ENCODE data around the gene ATXN7L1.

Gene ATXN7L1

DNA sequence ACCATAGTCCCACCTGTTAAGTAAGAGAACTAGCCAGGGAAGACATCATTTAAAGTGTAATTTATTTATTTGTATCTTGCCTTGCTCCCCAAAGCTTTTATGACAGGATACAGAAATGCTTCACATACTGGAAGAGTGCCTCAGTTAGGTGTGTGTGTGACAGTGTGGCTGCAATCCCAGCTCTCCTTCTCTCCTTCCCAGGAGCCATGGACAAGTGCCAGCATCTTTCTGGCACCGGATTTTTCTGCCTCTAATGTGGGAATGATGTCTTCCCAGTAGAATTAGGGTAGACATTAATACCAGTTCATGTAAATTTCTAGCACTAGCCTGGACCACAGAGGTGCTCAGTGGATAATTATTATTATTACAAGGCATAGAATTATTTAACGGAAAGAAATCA lies 30.3 kb upstream of the ATXN7L1 start:
- Histone ChIP-seq H3K4me1 (ENCODE audit: insufficient read depth, low read length) (peaks cover 20% of the 10 kb centered on the region), H3K36me3 (ENCODE audit: insufficient read depth, low read depth, low read length) (peaks cover 9% of the 10 kb centered on the region; the same call in 1 of the 2 replicates), H3K27ac (ENCODE audit: low read length) (no peak overlapping the region), H3K4me3 (ENCODE audit: low read length) (no peak overlapping the region), H3K27me3 (ENCODE audit: insufficient read depth, low read length) (no peaks in the 10 kb centered on the region), H3K9me3 (ENCODE audit: insufficient read depth, low read depth, low read length) (peaks cover 8% of the 10 kb centered on the region), H3K9ac (ENCODE audit: low read depth, low read length) (peak overlapping the region; percentile 56; the same call in 1 of the 2 replicates)

GRCh38 chr7:105905910-105906568 lies 29.6 kb upstream of the ATXN7L1 start:
- no peak overlapping the region for H3K27ac ChIP-seq (ENCODE audit: low read length)
- H3K4me3 ChIP-seq (ENCODE audit: low read length) = peak overlapping the region; percentile 45; the same call in 1 of the 2 replicates
- H3K36me3 ChIP-seq (ENCODE audit: insufficient read depth, low read depth, low read length) = peaks cover 6% of the 10 kb centered on the region; the same call in 1 of the 2 replicates
- peaks cover 6% of the 10 kb centered on the region for H3K9me3 ChIP-seq (ENCODE audit: insufficient read depth, low read depth, low read length)
- no peaks in the 10 kb centered on the region for H3K27me3 ChIP-seq (ENCODE audit: insufficient read depth, low read length)
- H3K9ac ChIP-seq (ENCODE audit: low read depth, low read length) = peak overlapping the region; percentile 56; the same call in 1 of the 2 replicates
- H3K4me1 ChIP-seq (ENCODE audit: insufficient read depth, low read length) = peaks cover 20% of the 10 kb centered on the region

DNA sequence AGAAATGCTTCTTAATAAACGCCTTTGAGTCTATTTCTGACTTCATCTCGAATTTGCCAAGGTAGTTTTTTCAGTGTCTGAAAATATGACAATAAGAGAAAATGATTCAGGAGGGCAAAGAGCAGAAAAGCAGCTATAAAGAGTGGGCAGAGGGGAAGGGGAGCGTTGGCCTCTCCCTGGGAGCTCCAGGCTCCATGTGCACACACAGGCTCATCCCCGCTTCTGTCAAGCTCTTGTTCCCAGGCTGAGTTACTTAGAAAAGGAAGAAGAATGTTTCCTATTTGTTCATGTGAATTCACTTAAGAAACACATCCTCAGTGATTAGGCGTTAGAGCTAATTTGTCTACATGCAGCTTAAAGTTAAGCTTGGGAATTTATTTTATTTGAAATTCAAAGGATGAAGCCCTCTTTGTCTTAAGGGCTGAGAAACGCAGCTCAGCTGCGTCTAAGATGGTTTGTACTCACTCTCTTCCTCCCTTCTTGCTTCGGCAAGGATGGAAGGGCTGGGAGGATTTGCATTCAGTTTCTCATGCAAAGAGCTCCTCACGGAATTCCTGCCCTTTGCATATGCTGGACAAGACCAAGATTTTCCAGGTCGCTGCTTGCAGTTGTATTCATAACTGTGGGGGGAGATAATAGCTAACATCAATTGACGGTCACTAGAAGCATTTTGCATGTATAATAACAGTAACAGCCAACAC lies 29.0 kb upstream of the ATXN7L1 start:
- no peaks in the 10 kb centered on the region; the same call in 1 of the 2 replicates for H3K36me3 ChIP-seq (ENCODE audit: insufficient read depth, low read depth, low read length)
- no peaks in the 10 kb centered on the region; the same call in 1 of the 2 replicates for H3K9me3 ChIP-seq (ENCODE audit: insufficient read depth, low read depth, low read length)
- peak overlapping the region; percentile 56; the same call in 1 of the 2 replicates for H3K9ac ChIP-seq (ENCODE audit: low read depth, low read length)
- H3K4me1 ChIP-seq (ENCODE audit: insufficient read depth, low read length) = peaks cover 20% of the 10 kb centered on the region
- H3K27ac ChIP-seq (ENCODE audit: low read length) = peak overlapping the region; percentile 9
- H3K27me3 ChIP-seq (ENCODE audit: insufficient read depth, low read length) = no peaks in the 10 kb centered on the region
- H3K4me3 ChIP-seq (ENCODE audit: low read length) = peak overlapping the region; percentile 45; the same call in 1 of the 2 replicates

DNA sequence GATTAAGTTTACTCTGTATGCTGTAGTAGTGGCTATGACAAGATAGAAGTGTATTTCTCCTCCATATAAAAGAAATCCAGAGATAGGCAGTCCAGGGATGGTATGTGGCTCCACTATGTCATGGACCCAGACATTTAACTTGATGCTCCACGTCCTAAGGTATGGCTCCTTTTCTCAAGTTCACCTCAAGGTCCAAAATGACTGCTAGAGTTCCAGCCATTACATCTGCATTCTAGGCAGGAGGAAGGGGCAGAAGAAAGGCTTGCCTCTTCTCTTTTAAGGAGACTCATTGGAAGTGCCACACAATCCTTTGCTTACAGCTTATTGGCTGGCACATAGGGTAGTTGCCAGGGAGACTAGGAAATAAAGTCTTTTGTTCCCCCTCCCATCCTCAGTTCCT lies 27.7 kb upstream of the ATXN7L1 start:
- Histone ChIP-seq H3K4me3 (ENCODE audit: low read length) (no peak overlapping the region), H3K4me1 (ENCODE audit: insufficient read depth, low read length) (peaks cover 20% of the 10 kb centered on the region), H3K27ac (ENCODE audit: low read length) (no peak overlapping the region), H3K9me3 (ENCODE audit: insufficient read depth, low read depth, low read length) (no peaks in the 10 kb centered on the region; the same call in 1 of the 2 replicates), H3K27me3 (ENCODE audit: insufficient read depth, low read length) (no peaks in the 10 kb centered on the region), H3K36me3 (ENCODE audit: insufficient read depth, low read depth, low read length) (no peaks in the 10 kb centered on the region), H3K9ac (ENCODE audit: low read depth, low read length) (no peak overlapping the region)

- peaks cover 20% of the 10 kb centered on the region for H3K4me1 ChIP-seq (ENCODE audit: insufficient read depth, low read length)
- no peaks in the 10 kb centered on the region for H3K36me3 ChIP-seq (ENCODE audit: insufficient read depth, low read depth, low read length)
- H3K4me3 ChIP-seq (ENCODE audit: low read length) = no peak overlapping the region
- H3K9ac ChIP-seq (ENCODE audit: low read depth, low read length) = no peak overlapping the region
- no peaks in the 10 kb centered on the region; the same call in 1 of the 2 replicates for H3K9me3 ChIP-seq (ENCODE audit: insufficient read depth, low read depth, low read length)
- no peak overlapping the region for H3K27ac ChIP-seq (ENCODE audit: low read length)
- no peaks in the 10 kb centered on the region for H3K27me3 ChIP-seq (ENCODE audit: insufficient read depth, low read length)
Measured at GRCh38 chr7:105902325-105902911, 26.0 kb upstream of the ATXN7L1 start.

GRCh38 chr7:105897999-105898398 lies 21.6 kb upstream of the ATXN7L1 start:
- Histone ChIP-seq H3K4me1 (ENCODE audit: insufficient read depth, low read length) (no peaks in the 10 kb centered on the region), H3K27ac (ENCODE audit: low read length) (no peak overlapping the region), H3K9ac (ENCODE audit: low read depth, low read length) (no peak overlapping the region), H3K9me3 (ENCODE audit: insufficient read depth, low read depth, low read length) (no peaks in the 10 kb centered on the region), H3K4me3 (ENCODE audit: low read length) (no peak overlapping the region), H3K27me3 (ENCODE audit: insufficient read depth, low read length) (no peaks in the 10 kb centered on the region), H3K36me3 (ENCODE audit: insufficient read depth, low read depth, low read length) (no peaks in the 10 kb centered on the region)

GRCh38 chr7:105896407-105896911 lies 20.1 kb upstream of the ATXN7L1 start:
- H3K9me3 ChIP-seq (ENCODE audit: insufficient read depth, low read depth, low read length) = no peaks in the 10 kb centered on the region
- 0 out of 2 replicates have a peak, but pooled peaks cover under 1% of the 10 kb centered on the region for H3K4me1 ChIP-seq (ENCODE audit: insufficient read depth, low read length)
- H3K36me3 ChIP-seq (ENCODE audit: insufficient read depth, low read depth, low read length) = no peaks in the 10 kb centered on the region
- no peak overlapping the region for H3K4me3 ChIP-seq (ENCODE audit: low read length)
- H3K27me3 ChIP-seq (ENCODE audit: insufficient read depth, low read length) = no peaks in the 10 kb centered on the region
- H3K27ac ChIP-seq (ENCODE audit: low read length) = no peak overlapping the region
- no peak overlapping the region for H3K9ac ChIP-seq (ENCODE audit: low read depth, low read length)

DNA sequence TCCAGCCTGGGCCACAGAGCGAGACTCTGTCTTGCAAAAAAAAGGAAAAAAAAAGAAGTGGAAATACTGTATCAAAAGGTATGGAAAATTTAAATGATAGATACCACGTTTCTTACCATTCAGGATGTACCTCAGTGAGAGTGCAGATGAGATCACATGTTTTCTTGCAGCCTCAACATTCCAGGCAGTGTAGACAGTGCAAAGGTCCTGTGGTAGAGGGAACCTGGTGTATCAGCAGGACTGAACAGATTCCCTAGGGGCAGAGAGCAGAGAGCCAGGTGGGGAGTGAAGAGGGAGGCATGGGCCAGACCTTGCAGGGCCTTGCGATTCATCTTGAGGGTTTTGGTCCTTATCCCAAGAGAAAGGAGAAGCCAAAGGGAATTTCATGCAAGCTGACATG lies 17.7 kb upstream of the ATXN7L1 start:
- H3K9me3 ChIP-seq (ENCODE audit: insufficient read depth, low read depth, low read length) = no peaks in the 10 kb centered on the region
- H3K9ac ChIP-seq (ENCODE audit: low read depth, low read length) = no peak overlapping the region
- H3K36me3 ChIP-seq (ENCODE audit: insufficient read depth, low read depth, low read length) = no peaks in the 10 kb centered on the region
- H3K4me3 ChIP-seq (ENCODE audit: low read length) = no peak overlapping the region
- H3K27ac ChIP-seq (ENCODE audit: low read length) = no peak overlapping the region
- H3K4me1 ChIP-seq (ENCODE audit: insufficient read depth, low read length) = 0 out of 2 replicates have a peak, but pooled peaks cover 2% of the 10 kb centered on the region
- H3K27me3 ChIP-seq (ENCODE audit: insufficient read depth, low read length) = no peaks in the 10 kb centered on the region

DNA sequence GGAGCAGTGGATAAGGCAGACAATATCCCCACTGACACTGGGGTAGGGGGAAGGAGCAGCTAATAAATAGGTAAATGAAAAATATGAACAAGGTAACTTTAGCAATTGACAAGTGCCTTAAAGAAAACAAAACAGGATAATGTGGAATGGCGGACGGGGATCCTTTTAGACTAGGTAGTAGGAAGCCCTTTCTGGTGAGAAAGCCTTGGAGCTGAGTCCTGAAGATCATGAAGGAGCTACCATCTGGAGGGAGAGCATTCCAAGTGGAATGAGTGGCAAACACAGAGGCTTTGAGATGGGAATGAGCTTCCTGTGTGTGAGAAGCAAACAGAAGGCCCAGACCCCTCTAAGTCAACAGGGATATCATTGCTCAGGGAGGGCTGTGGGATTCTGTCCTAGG lies 16.0 kb upstream of the ATXN7L1 start:
- Histone ChIP-seq H3K27ac (ENCODE audit: low read length) (no peak overlapping the region), H3K36me3 (ENCODE audit: insufficient read depth, low read depth, low read length) (no peaks in the 10 kb centered on the region), H3K4me1 (ENCODE audit: insufficient read depth, low read length) (0 out of 2 replicates have a peak, but pooled peaks cover 2% of the 10 kb centered on the region), H3K9ac (ENCODE audit: low read depth, low read length) (no peak overlapping the region), H3K27me3 (ENCODE audit: insufficient read depth, low read length) (no peaks in the 10 kb centered on the region), H3K4me3 (ENCODE audit: low read length) (no peak overlapping the region), H3K9me3 (ENCODE audit: insufficient read depth, low read depth, low read length) (no peaks in the 10 kb centered on the region)

- Histone ChIP-seq H3K9ac (ENCODE audit: low read depth, low read length) (no peak overlapping the region), H3K27me3 (ENCODE audit: insufficient read depth, low read length) (no peaks in the 10 kb centered on the region), H3K4me3 (ENCODE audit: low read length) (no peak overlapping the region), H3K9me3 (ENCODE audit: insufficient read depth, low read depth, low read length) (no peaks in the 10 kb centered on the region), H3K36me3 (ENCODE audit: insufficient read depth, low read depth, low read length) (no peaks in the 10 kb centered on the region), H3K27ac (ENCODE audit: low read length) (no peak overlapping the region), H3K4me1 (ENCODE audit: insufficient read depth, low read length) (0 out of 2 replicates have a peak, but pooled peaks cover 2% of the 10 kb centered on the region)
Measured at GRCh38 chr7:105890290-105890997, 14.0 kb upstream of the ATXN7L1 start.

DNA sequence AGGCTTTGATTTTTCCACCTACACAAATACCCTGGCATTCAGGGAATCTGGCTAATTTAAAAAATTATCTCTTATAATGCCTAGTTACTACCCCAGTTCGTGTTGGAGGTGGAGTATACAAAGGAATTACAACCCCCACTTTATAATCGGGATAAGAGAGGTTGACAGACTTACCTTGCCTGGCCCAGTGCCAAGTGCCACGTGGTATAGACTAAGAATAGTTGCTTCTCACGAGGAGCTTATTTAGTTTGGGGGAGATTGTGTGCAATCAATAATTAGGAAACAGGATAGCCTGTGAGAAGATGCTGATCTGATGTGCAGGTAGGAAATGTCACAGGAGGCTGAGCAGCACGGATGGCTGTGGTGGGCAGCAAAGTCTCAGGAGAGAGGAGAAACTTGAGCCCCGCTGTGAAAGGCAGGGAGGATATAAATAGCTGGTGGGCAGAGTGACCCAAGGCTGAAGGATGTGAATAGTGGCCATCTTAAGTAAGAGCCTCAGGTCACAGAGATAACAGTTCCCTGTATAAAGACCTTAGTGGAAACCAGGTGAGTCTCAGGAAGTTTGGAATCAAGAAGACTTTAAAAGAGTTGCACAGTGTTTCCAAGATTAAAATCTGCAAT lies 11.3 kb upstream of the ATXN7L1 start:
- Histone ChIP-seq H3K9me3 (ENCODE audit: insufficient read depth, low read depth, low read length) (no peaks in the 10 kb centered on the region), H3K27ac (ENCODE audit: low read length) (no peak overlapping the region), H3K36me3 (ENCODE audit: insufficient read depth, low read depth, low read length) (no peaks in the 10 kb centered on the region), H3K4me3 (ENCODE audit: low read length) (no peak overlapping the region), H3K4me1 (ENCODE audit: insufficient read depth, low read length) (peaks cover 5% of the 10 kb centered on the region; the same call in 1 of the 2 replicates), H3K9ac (ENCODE audit: low read depth, low read length) (no peak overlapping the region), H3K27me3 (ENCODE audit: insufficient read depth, low read length) (no peaks in the 10 kb centered on the region)
